ENCODE results near the gene GPR27.

GPR27 gene

GRCh38 chr3:71785532-71786216 is 32.0 kb downstream of the GPR27 start:
- DNase-seq = no peak

- DNase-seq = no peak
Observed at GRCh38 chr3:71786217-71786549, 32.5 kb downstream of the GPR27 start.

GRCh38 chr3:71786551-71786950 is 32.9 kb downstream of the GPR27 start:
- DNase-seq = no peak

GRCh38 chr3:71787851-71788405 is 34.3 kb downstream of the GPR27 start:
- DNase-seq = no peak

- no peak for DNase-seq
Observed at GRCh38 chr3:71789922-71790321, 36.3 kb downstream of the GPR27 start.

GRCh38 chr3:71791634-71792033 is 38.0 kb downstream of the GPR27 start:
- DNase-seq = no peak

GRCh38 chr3:71796290-71796689 is 42.6 kb downstream of the GPR27 start:
- no peak for DNase-seq

- DNase-seq = no peak
Observed at GRCh38 chr3:71797455-71797854, 43.8 kb downstream of the GPR27 start.

- no peak for DNase-seq
Observed at GRCh38 chr3:71800023-71800422, 46.4 kb downstream of the GPR27 start.

- DNase-seq = no peak
Observed at GRCh38 chr3:71801986-71802385, 48.3 kb downstream of the GPR27 start.

GRCh38 chr3:71803248-71803647 is 49.6 kb downstream of the GPR27 start:
- no peak for DNase-seq

- DNase-seq = no peak
Observed at GRCh38 chr3:71805199-71805598, 51.5 kb downstream of the GPR27 start.

- DNase-seq = no peak
Observed at GRCh38 chr3:71805691-71806090, 52.0 kb downstream of the GPR27 start.
